K562 (cell line): ENCODE measurements around the gene INTS1. TPM values are rescaled to one million over a fixed set of nuclear protein-coding genes. Genes with fewer than 3 reads are reported as not detected.

Experiments used
- CCAR2 ChIP-seq: fragments of 200-400 bp; formaldehyde crosslinking; IDR thresholded peaks from 2 replicates; pipeline ENCODE4 v1.6.1; 2017; ENCODE audit warnings: mild to moderate bottlenecking, low read depth, low read length
- CEBPG ChIP-seq, 3 experiments: fragments of 200-800 bp in 1 of 3; sonication (Bioruptor generic) in 1 of 3; sonication (generic) in 1 of 3; formaldehyde crosslinking in 1 of 3; IDR thresholded peaks in 2 of 3; conservative IDR thresholded peaks in 1 of 3; 2 replicates each; pipeline versions ENCODE4 v1.6.1 to v1.8.0; 2016 to 2022; ENCODE audit warnings: missing compliant biosample characterization in 2 of 3, missing genetic modification characterization in 2 of 3, mild to moderate bottlenecking in 1 of 3, missing genetic modification reagents in 1 of 3
- GATA2 ChIP-seq: sonication (generic); formaldehyde crosslinking; IDR thresholded peaks from 2 replicates; pipeline ENCODE4 v1.4.0; 2020; ENCODE audit warnings: mild to moderate bottlenecking, missing genetic modification reagents
- KDM1A ChIP-seq, 2 experiments: fragments of 450-650 bp; IDR thresholded peaks; 2 replicates each; pipeline ENCODE4 v1.6.1; 2016; ENCODE audit warnings: mild to moderate bottlenecking in 2 of 2
- MIER1 ChIP-seq: fragments of 450-650 bp; IDR thresholded peaks from 2 replicates; pipeline ENCODE4 v1.6.1; 2016; ENCODE audit warnings: antibody characterized with exemption, mild to moderate bottlenecking, low read depth
- MTA1 ChIP-seq: fragments of 450-650 bp; IDR thresholded peaks from 2 replicates; pipeline ENCODE4 v1.6.1; 2017; ENCODE audit warnings: borderline replicate concordance
- NFYB ChIP-seq: IDR thresholded peaks from 2 replicates; pipeline ENCODE4 v1.6.1; 2011; ENCODE audit warnings: mild to moderate bottlenecking, moderate library complexity; ENCODE audit not compliant: insufficient read length; ENCODE audit errors: extremely low read depth
- NONO ChIP-seq, 2 experiments: fragments of 200-400 bp in 1 of 2; fragments of 450-650 bp in 1 of 2; formaldehyde crosslinking in 1 of 2; IDR thresholded peaks; 2 replicates each; pipeline ENCODE4 v1.6.1; 2017; ENCODE audit warnings: low read depth in 2 of 2, mild to moderate bottlenecking in 2 of 2, moderate library complexity in 2 of 2, low read length in 1 of 2
- PKNOX1 ChIP-seq: fragments of 450-650 bp; IDR thresholded peaks from 2 replicates; pipeline ENCODE4 v1.6.1; 2016
- POLR2B ChIP-seq: fragments of 450-650 bp; IDR thresholded peaks from 2 replicates; pipeline ENCODE4 v1.6.1; 2018; ENCODE audit warnings: low read depth; ENCODE audit not compliant: partially characterized antibody
- RBM25 ChIP-seq: fragments of 200-400 bp; formaldehyde crosslinking; IDR thresholded peaks from 2 replicates; pipeline ENCODE4 v1.6.1; 2018; ENCODE audit warnings: low read length, low read depth, moderate library complexity; ENCODE audit not compliant: severe bottlenecking
- RREB1 ChIP-seq: fragments of 250-450 bp; sonication (Bioruptor Pico); IDR thresholded peaks from 2 replicates; pipeline ENCODE4 v1.4.0; 2020
- SMARCA4 ChIP-seq: fragments of 450-650 bp; IDR thresholded peaks from 2 replicates; pipeline ENCODE4 v1.6.1; 2016
- SP2 ChIP-seq: IDR thresholded peaks from 2 replicates; pipeline ENCODE4 v1.6.1; 2011; ENCODE audit warnings: mild to moderate bottlenecking, low read depth, low read length, moderate library complexity; ENCODE audit not compliant: poor library complexity, severe bottlenecking; ENCODE audit errors: extremely low read depth
- SREBF2 ChIP-seq: sonication (generic); formaldehyde crosslinking; IDR thresholded peaks from 2 replicates; pipeline ENCODE4 v1.4.0; 2020; ENCODE audit warnings: mild to moderate bottlenecking, missing genetic modification reagents
- TBL1XR1 ChIP-seq, 2 experiments: IDR thresholded peaks; 2 replicates each; pipeline ENCODE4 v1.6.1; 2012; ENCODE audit warnings: improper control_type of control experiment in 2 of 2, low read length in 2 of 2, mild to moderate bottlenecking in 1 of 2
- TEAD2 ChIP-seq: fragments of 450-650 bp; IDR thresholded peaks from 2 replicates; pipeline ENCODE4 v1.6.1; 2016; ENCODE audit warnings: missing genetic modification characterization, control low read depth, missing compliant biosample characterization
- ZEB2 ChIP-seq: fragments of 450-650 bp; IDR thresholded peaks from 2 replicates; pipeline ENCODE4 v1.6.1; 2016
- polyA plus RNA-seq, 8 experiments: library from polyadenylated mRNA; depleted of rRNA in 4 of 8; stranded (reverse) in 5 of 8; unstranded in 3 of 8; fragments of >200 nt; fragmentation: Nextera tagmentation in 2 of 8; fragmentation: Illumina TruSeq in 1 of 8; extraction: Ambion mirVana in 2 of 8; extraction: Trizol in 1 of 8; gene quantifications; 2 replicates each; pipeline versions ENCODE4 v1.2.1 to v1.2.3, GENCODE V29; 2011 to 2014; ENCODE audit warnings: inconsistent platforms in 1 of 8, missing spikeins in 1 of 8
- total RNA-seq, 7 experiments: library from RNA; depleted of rRNA in 6 of 7; stranded (reverse); fragments of >200 nt in 6 of 7; fragmentation: Illumina TruSeq in 2 of 7; extraction: Trizol in 2 of 7; gene quantifications; 2 replicates each; pipeline versions ENCODE4 v1.2.1 to v1.2.3, GENCODE V29; 2011 to 2021; ENCODE audit warnings: low replicate concordance in 1 of 7
- TF ChIP-seq, protein P1 (sequence below), 3 experiments: fragments of 200-800 bp in 1 of 3; sonication (Bioruptor generic) in 1 of 3; sonication (generic) in 1 of 3; formaldehyde crosslinking in 1 of 3; IDR thresholded peaks; 2 replicates each; pipeline versions ENCODE4 v1.6.1 to v1.8.0; 2016 to 2022; ENCODE audit warnings: mild to moderate bottlenecking in 2 of 3, missing compliant biosample characterization in 2 of 3, missing genetic modification characterization in 2 of 3, missing genetic modification reagents in 1 of 3

INTS1 gene
- total and polyA plus RNA-seq, 9 of the 15 experiments (the other 6 are each of a cell fraction or from before 2014, with no cell fraction given): 0.34 to 119 (median 18.5) TPM

DNA sequence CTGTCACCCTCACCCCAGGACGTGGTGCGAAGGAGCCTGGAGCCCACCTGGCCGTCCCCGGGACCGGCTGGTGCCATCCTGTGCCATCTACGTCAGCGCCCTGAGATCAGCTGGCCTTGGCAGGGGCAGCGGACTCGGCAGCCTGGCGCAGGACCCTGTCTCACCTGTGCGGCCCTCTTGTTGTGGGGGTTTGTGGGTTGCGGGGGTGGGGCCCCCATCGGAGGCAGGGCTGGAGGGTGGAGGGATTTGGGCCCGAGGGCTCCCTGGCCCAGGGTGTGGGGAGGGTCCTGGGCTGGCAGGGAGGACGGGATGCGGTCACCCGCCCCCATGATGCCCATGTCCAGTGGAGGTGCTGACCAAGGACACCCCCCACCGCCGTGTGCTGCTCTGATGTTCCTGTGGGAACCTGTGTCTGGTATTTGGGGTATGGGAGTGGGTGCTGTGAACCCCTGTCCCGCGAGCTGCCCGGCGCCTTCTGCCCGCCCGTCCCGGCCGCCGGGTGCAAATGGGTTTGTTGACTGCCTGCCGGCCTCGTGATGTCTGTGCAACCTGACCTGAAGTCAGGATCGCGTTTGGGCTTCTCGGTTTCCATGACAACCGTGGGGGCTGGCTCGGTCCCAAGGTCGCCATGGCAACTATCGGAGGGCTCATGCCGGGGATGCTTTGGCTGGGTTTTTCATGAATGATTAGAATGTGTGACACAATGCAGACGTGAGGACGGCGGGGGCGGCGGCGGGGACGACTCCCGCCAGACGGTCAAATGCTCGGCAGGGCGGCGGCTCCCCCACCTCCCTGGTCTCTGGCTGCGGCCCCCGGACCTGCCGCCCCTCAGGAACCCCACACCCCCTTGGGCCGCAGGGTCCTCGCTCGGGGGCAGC lies 33.6 kb upstream of the INTS1 start (continued):
- TF ChIP-seq MTA1: no peak
- TF ChIP-seq ZEB2: peak; percentile 31; the same call in 1 of the 2 replicates
- TF ChIP-seq CEBPG (CRISPR knock-in tag; IDR thresholded peaks at IDR 0.05): no peak
- TF ChIP-seq CEBPG (tag; conservative IDR thresholded peaks at IDR 0.05 in 1 of 2, IDR thresholded peaks at IDR 0.05 in 1 of 2): no peak
- TF ChIP-seq RREB1 (CRISPR knock-in tag): peak; percentile 97
- peak; percentile 70 for TF ChIP-seq PKNOX1
- TF ChIP-seq POLR2B: no peak
- no peak for TF ChIP-seq SP2
- TF ChIP-seq SMARCA4: peak; percentile 34; the same call in 1 of the 2 replicates
- peak in 1 of 2 experiments; percentile 56; a peak in 3 of 4 replicates for TF ChIP-seq TBL1XR1 (IDR thresholded peaks at IDR 0.05; ENCODE audit: low read length in 2 of 2)
- TF ChIP-seq GATA2: peak; percentile 83
- no peak for TF ChIP-seq MIER1
- peak; percentile 45; the same call in 1 of the 2 replicates for TF ChIP-seq TEAD2 (tag)
- no peak for TF ChIP-seq CCAR2
- no peak for TF ChIP-seq RBM25
- TF ChIP-seq, protein P1, sequence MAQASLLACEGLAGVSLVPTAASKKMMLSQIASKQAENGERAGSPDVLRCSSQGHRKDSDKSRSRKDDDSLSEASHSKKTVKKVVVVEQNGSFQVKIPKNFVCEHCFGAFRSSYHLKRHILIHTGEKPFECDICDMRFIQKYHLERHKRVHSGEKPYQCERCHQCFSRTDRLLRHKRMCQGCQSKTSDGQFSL (CRISPR knock-in tag; IDR thresholded peaks at IDR 0.05): peak; percentile 55; the same call in 1 of the 2 replicates
- TF ChIP-seq, protein P1 (tag; IDR thresholded peaks at IDR 0.05): no peak
- TF ChIP-seq NONO (IDR thresholded peaks at IDR 0.05; ENCODE audit: low read depth in 2 of 2, low read length in 1 of 2): no peak
- TF ChIP-seq KDM1A (IDR thresholded peaks at IDR 0.05): peak; percentile 90 to 96
- no peak for TF ChIP-seq NFYB
- no peak for TF ChIP-seq SREBF2 (CRISPR knock-in tag)
